Measurements from ENCODE around the gene CBX8. TPM values are rescaled to one million over a fixed set of nuclear protein-coding genes. Genes with fewer than 3 reads are reported as not detected.

The CBX8 gene
- total RNA-seq, 1 experiment from 2014 or later: 7.0 TPM

DNA sequence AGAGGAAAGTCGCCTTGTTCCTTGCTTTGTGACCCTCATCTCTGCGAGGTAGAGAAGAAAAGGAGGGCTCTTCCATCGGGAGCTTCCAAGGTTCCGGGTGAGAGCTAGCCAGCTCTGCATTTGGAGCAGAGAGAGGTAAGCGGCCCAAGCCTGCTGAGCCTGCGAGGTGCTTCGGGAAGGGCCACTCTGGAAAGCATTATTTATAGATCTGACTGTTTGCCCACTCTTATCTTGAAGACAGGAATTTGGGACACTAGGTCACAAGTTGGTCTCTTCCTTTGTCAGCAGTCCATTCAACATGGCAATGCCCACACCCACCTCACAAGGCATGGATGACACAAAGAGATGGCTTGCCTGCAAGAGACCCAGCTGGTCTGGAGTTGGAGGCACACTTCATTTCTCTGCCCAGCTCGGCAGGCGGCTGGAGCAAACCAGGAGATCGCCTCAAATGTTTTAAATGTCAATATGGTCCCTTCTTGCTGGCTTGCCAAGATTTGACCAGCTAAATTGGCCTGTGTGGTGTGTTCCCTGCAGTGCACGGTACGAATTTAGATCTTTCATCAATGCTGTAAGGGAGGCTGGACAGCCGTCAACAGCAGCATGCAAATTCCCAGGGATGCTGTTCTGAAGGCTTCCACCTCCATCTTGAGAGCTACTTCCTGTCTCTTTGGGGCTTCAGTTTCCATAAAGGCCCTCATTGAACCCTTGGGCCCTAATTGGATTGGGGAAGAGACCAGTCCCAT is 22.8 kb upstream of the CBX8 start:
- no peak for DNase-seq (ENCODE audit: low spot score)

DNA sequence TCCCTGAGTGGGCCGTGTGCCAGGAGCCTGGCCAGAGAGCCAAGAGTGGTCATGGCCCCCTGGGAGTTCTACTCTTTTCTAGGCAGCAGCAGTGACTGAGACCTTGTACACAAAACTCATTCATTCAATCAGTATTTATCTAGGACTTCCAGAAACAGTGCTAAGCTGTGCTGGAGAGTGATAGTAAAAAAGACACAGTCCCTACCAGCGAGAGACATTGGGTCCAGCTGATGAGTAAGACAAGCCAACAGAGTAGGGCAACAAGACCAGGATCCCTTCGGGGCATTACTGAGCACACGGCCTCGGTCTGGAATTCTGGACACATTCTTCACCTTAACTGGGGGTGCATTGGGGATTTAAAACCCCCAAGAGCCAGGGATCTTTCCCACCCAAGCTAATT is 22.2 kb upstream of the CBX8 start:
- DNase-seq (ENCODE audit: low spot score): no peak

- DNase-seq (ENCODE audit: low spot score): no peak
Observed at GRCh38 chr17:79818026-79818758, 21.3 kb upstream of the CBX8 start.

DNA sequence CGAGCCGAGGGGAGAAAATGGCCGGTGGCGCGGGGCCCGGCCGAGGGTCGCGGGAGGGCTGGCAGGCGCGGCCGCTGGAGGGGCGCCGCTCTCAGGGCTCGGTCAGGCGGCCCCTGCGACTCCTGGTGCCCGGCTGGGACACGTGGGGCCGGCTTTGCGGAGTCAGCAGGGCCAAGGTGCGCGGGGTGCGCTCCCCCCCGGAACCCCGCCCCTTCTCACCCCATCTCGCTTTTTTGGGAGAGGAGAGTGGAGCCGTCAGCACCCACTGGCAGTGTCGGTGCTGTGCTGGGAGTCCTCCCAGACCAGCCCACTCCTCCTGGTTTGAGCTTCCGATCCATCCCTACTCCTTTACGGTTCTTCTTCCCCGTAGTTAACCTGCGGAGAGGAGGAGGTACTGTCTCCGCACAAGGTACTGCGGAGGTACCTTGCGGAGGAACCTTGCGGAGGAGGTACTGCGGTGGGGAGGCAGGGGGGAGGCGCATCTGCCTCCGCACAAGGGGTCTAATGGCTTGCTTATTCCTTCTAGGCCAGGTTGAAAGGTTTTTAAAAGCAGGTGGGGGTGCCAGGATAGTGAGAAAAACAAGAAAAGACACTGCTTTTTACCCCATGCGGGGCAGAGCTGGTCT is 19.1 kb upstream of the CBX8 start:
- DNase-seq (ENCODE audit: low spot score): no peak

DNA sequence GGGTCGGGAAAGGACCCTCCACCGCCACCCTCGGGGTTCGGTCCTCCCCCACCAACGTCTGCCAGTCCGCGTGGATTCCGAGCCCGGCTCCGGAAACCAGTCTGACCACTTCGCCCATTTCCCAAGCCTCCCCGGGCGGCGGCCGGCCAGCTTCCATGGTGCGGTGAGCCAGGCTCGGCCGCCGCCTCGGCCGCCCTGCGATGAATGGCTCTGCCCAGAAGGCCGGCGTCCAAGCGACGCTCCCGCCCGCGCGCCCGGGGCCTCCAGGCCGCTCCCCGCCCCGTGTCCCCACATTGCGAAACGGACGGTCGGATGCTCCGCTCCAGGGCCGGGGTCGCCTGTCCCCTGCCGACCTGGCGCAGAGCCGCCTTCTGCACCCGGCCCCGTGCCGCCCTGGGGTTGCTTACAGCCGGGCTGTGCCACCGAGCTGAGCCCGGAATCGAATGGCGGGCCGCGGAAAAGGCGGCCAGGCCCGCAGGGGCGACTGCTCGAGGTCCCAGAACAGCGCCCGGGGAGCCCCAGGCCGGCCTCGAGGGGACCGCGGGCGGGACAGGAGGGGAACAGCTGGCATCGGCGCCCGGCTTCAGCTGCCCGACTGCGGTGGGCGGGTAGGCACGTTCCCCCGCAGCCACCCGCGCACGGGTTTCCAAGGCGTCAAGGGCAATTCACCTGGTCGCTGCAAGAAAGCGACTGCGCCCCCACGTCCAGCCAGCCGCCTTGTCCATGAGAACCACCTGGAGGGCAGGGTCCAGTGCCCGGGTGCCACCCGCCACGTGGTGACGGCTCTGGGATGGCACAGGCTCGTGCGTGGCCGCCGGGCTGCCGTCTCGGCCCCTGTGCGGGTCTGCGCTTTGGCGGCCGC is 18.3 kb upstream of the CBX8 start:
- no peak for DNase-seq (ENCODE audit: low spot score)

DNA sequence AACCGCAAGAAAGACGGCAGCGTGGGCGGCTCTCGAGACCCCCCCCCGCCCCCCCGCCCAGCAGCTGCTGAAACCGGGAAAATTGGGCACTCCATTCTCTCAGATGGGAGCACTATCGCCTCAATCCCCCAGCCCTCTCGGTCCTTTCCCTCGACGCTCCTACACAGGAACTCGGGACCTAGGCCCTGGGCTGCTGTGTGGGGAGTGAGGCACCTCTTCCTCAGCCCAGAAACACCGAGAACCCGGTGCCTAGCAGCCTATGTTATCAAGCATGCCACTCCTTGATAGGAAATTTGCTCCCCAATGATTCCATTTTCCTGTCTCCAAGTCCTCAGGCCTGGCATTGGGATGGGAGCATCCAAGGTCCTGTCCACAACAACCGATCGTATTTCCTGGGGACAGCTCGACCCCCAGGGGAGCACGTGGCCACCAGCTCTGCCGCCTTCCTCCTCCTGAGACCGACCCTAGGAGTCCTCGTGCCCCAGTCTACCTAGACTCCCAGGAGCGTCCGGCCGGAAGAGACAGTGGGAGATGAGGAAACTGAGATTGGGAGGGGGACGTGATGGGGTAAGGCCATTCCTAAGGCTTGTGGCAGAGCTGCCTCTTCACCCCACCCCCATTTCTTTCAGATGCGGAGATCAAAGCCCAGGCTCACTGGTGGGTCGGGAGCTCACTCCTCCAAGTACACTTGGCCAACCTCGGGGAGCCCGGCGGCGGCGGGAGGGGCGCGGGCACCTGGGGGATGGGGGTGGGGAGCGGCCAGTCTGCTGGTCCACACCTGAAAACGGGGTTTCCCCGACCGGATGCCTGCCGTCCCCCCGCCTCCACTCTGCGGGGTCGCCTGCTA is 17.5 kb upstream of the CBX8 start:
- no peak for DNase-seq (ENCODE audit: low spot score)

DNA sequence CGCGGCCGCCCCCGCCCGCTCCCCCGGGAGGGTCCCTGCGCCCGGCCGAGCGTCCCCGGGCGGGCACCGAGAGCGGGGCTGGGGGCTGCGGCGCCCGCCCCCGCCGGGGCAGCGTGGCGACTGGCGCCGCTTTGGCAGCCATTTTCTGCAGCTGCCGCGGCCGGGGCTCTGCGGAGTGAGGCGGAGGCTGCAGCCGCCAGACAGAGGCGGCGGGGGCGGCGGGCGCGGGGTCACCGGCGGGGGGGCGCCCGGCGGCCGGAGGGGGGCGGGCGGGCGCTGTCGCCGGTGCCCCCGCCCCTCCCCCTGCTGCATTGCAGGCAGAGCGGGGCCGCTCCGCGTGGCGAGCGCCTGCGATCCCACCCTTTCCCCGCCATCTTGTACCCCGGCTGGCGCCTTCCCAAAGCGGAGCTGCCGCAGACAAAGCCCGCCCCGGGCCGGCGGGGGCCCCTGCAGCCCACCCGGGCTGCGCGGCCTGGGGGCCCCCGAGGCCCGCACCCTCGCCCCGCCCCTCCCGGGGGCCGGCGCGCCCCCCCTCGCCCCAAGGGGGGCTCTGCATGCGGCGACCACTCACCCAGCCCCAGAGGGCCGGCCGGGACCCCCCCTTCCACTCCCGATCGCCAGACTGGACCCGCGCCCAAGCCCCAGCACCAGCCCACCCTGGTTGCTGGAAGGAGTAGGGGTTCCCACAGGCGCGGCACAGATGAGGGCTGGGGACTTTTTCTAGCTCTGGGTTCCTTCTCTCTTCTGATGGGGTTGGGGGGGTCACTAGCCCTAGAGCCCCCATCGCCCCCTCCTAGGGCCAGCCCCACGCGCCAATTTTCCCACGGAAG is 16.6 kb upstream of the CBX8 start:
- no peak for DNase-seq (ENCODE audit: low spot score)

DNA sequence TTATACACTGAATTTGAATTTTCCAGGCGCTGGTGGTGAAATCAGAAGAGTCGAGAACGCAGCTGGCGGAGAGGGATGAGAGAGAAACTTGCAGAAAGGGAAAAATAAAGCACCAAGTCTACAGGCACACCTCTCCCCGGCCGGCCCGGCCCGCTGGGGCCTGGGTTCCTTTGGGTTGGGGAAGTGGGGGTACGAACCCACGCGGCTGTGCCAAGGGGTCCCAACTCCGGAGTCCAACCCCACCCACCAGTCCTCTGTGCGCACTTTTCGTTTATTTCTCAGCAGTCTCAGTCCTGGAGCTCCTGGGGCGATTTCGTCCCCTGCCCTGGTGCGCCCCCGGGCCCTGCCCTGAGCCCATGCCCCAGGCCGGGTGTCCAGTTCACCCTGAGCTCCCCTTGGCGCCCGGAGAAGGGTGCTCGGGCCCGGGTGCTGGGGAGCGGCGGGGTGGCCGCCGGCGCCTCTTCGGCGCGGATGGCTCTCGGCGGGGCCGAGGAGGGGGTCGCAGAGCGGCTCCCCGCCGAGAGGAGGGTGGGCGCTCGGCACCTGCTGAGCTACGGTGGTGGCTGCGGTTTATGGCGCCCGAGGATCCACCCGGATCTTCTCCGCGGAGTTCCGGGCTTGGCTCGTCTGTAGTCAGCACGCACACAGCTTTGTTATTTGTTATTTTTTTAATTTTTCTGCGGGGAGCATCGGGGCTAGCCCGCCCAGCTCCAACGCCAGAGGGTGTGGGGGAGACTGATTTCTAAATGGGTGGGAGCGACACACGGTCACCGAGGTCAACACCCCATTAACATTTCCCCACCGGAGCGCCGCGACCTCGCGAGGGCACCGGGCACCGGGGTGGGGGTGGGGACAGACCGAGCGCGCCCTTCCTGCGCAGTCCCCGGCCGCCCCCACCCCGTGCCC is 15.7 kb upstream of the CBX8 start:
- DNase-seq (ENCODE audit: low spot score): no peak

DNA sequence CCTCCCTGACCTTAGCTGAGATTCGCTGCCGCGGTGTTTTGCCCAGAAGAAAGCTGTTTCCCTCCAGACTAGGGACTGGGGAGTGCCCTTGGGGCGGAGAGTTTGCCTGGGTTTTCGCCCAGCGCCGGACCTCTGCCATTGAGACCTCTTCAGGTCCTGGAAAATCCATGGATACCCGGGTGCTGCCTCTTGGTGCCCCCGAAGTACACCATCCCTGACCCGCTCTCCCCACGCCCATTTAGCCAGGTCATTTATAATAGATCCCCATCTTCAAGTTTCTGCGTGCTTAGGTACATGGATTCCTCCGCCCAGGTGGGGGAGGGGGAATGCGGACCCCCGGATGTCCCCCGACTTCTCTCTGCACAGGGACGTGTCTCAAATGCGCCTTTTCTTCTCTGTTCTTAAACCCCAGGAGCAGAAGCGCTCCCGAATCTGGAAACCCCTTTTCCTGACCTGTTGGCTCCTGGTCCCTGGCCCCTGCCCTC is 15.0 kb upstream of the CBX8 start:
- DNase-seq (ENCODE audit: low spot score): no peak

- DNase-seq (ENCODE audit: low spot score): peak; percentile 51
Observed at GRCh38 chr17:79811011-79811867, 14.4 kb upstream of the CBX8 start.

- peak; percentile 88 for DNase-seq (ENCODE audit: low spot score)
Observed at GRCh38 chr17:79810130-79811010, 13.5 kb upstream of the CBX8 start.

GRCh38 chr17:79809530-79810129 is 12.8 kb upstream of the CBX8 start:
- DNase-seq (ENCODE audit: low spot score): no peak

DNA sequence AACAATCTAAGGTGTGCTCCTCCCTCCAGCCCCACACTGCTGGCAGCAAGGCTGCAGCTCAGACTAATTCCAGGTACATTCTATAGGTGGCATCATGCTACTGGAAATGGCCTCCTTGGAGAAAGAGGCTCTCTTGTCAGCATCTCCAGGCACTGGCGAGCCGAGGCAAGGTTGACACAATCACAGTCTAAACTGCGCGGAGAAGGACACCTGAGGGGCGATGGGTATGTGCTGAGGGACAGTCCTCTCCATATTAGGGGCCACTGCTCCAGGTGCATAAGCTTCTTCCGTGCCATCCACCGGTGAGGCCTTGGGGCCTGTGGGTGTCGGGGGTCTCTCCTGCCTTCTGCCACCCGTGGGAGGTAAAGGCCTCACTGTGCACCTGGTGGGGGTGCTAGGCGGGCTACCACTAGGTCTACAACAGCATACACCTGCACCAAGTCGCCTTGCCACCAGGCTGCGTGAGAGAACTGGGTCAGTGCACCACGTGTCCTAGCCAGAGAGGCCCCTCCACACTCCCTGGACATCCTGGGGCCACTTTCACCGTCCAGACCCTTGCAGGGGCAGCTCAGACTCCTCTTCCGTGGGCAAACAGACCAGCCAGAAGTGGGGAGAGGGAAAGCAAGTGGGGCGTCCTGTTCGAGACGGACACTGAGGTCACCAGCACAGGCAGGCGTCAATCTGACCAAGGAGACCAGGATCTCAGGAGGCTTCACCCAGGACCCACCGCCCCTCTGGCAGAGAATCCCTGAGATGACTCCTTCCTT is 12.1 kb upstream of the CBX8 start:
- peak; percentile 48 for DNase-seq (ENCODE audit: low spot score)

DNA sequence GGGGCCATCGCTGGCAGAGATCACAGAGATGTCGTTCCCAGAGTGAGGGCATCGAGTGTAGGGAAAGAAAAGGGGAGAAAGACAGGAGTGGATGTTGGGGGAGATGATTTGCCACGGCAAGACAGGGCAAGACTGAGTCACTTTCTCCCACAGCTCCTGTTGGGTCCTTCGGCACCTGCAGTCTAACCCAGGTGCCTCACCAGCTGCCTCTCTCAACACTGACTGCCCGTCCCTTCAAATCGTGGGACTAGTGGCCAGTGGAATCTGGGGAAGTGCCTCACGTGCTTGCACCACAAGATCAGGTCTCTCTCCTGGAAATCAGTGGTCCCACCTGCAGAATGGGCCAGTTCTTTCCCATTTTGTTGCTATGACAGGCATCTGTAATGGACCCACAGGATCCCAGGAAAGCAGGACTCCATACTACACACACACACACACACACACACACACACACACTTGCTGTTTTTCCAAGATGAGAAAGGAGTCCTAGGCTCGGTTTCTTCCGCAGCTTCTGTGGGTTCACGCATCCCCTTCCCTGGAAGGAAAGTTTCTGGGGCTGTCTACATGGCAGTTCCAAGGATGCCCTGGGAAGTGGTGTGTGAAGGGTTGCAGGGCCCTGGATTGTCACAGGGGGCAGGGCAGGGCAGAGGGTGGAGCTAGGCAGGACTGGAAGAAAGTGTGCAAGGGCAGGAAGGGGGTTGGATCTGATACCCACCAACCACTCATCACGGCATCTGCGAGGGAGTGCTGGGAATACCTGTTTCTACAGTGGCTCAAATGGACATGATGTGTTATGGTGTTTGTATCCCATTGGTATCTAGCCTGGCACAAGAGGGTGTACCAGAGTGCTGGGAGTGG is 10.2 kb upstream of the CBX8 start:
- no peak for DNase-seq (ENCODE audit: low spot score)

DNA sequence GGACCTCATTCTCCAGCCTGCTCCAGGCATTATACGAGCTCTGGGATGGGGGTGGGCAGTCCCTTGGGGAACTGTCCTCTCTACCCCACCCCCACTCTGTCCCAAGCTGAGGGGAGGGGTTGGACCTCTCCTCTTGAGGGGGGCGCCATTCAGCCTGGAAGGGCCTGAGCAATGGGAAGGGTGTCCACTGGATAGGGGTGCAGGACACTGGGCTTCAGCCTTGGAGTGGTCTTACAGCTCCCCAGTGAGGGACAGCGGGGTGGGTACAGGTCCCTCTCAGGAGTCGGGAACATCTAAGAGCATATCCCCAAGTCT is 9.5 kb upstream of the CBX8 start:
- no peak for DNase-seq (ENCODE audit: low spot score)

All from H4 (cell line).